GM19239 (cell line): ENCODE measurements around the gene MEIS1.

ENCODE experiments used
- DNase-seq: peaks from one replicate; pipeline ENCODE4 v3.0.0; 2011; ENCODE audit warnings: low spot score; ENCODE audit not compliant: insufficient read length
- FAIRE-seq: peaks from 2 replicates; lab custom pipeline; 2011; peaks lifted over from hg19 to GRCh38; lab: Jason Lieb, UNC

Gene MEIS1

DNA sequence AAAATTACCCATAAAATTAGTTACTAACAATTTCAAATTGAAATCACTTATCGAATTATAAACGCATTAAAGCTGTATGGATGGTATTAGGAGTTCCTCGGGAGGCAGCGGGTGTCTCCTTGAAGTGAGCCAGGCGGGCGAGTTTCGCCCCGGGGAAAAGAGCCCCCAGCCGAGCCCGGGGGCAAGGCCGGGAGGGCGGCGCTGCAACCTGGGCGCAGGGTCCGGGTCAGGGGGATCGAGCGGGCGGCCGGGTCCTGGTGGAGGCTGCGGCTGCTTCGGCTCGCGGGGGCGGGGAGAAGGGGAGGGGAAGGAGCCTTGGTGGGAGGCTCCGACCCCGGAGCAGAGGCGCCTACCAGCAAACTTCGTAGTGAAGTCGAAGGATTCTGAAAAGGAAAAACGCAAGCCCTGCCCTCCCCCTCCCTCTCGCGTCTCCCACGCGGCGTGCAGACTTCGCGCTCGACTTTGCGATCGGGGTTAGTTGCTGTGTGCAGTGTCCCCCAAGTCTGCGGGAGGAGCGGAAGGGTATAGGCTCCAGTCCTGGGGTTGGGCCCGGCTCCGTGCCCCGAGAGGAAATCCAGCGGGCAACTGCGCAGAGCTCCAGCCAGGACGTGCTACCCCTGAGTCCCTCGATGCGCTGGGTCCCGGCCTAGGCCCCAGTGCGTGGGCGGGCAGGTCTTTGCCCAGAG, 140.8 kb downstream of the MEIS1 start:
- no peak for FAIRE-seq
- no peak for DNase-seq

DNA sequence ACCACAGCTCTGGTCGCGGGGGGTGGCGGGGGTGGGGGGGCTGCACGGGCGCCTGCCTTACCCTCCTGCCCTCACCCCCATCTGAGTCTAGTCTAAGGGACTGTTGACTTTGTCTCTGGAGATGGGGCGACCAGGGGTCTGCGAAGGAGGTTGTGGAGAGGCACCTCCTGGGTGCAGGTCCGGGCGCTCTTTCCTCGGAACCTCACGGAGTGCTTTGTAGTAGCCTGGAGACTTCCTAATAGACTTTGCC, 141.3 kb downstream of the MEIS1 start:
- FAIRE-seq (no peak), DNase-seq (no peak)

DNA sequence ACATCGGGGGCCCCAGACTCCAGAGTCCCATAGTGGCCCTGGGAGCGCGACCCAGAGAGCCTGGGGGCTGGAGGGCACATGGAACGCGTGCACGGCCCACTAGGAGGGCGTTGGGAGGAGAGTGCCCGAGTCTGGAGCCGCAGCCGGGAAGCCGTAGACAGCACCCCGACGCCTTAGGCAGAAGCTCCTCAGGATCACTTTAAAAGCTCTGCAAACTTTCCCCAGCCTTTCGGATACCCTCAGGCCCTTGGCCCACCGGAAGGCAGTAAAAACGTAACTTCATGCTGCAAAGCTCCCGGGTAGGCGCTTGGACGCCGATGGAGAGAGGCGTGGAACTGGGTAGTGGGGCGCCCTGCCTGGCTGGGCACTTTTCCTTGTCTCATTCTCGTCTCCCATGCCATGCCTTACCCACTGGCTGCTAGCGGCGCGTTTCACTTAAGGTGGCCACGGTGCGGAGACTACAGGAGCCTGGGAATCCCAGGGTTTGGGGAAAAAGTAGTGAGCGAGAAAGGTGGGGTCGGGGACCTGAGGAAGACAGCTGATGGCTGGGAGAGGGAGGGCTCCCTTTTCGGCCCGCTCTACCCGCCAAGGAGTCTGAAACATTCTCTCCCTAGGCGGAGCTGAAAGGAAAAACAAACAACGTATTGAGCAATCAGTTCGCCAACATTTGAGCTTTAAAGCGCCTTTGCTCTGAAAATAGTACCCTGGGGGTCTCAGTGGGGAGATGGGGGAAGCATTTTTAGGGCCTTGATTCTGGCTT, 141.8 kb downstream of the MEIS1 start:
- FAIRE-seq (no peak), DNase-seq (no peak)

DNA sequence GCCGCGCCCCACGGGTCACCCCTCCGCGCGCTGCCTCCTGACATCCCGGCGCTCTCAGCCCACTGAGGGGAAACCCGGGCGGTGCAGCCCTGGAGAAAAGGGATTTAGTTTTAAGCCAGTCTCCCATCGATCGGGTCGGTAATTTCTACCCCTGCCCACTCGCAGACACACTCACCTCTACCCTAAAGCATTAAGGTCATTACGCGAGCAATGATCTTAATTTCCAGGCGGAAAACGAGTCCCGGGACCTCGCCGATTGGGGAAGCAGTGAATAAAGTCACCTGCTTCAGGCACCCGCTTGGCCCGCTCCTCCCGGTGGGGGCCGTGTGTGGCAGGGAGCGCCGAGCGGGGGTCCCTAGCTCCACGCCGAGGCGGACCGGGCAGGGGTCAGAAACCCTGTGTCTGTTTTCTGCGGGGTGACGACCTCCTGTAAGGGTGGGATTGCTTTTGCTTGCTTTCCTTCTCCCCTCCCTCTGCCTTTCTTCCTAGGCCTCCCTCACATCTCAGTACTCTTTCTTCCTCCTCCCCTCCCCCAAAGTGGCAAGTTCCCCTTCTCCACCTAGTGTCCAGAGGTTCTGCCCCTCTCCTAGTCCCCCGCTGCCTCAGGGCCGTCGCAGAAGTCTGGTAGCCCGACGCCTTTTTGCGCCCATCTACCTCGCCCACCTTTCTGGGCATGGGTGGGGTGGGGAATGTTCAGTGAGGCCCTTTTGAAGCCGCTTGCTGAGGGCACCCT, 142.6 kb downstream of the MEIS1 start:
- FAIRE-seq (no peak), DNase-seq (no peak)

DNA sequence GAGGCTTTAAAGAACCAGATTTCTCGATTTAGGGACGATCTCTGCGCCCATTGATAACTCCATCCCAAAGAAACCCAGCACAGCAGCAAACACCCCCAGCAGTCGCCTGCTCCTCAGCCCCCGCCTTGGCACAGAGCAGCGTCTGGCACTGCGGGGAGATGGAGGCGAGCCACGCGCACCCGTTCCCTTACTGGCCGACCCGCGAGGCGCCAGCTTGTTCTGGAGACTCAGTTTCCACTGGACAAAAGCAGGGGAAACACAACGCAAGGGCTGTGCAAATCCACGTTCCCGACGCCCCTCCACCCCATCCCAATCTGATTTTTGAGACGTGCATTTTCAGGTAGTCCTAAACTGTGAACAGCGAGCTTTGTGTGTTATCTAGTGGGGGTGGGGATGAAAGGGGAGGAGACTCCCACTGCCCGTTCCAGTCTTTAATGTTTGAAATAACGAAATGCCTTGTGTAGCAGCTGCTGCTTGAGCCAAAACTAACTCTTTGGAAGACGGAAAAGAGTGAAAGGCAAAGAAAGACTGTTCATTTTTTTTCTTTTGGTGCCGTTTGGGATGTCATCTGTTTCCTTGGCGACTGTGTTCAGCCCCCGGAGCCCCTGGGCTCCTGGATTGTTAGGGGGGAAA, 143.2 kb downstream of the MEIS1 start:
- FAIRE-seq (no peak), DNase-seq (no peak)

DNA sequence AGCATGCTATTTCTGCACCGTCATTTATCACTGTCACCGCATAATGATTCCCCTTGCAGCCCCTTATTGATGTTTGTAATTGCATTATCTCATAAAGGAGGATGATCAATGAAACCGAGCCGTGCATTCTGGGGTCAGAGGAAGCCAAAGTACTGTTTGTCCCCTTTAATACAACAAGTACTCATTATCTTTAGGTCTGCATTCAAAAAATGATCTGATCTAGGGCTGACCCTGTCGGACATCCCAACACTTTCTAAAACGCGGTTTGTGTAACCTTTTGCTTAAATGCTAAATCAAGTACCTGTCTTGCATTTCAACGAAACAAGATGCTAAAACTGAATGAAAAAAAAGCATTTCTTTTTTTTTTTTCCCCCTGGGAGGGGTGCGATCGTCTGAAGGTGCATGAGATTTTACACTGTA, 143.8 kb downstream of the MEIS1 start:
- no peak for FAIRE-seq

DNA sequence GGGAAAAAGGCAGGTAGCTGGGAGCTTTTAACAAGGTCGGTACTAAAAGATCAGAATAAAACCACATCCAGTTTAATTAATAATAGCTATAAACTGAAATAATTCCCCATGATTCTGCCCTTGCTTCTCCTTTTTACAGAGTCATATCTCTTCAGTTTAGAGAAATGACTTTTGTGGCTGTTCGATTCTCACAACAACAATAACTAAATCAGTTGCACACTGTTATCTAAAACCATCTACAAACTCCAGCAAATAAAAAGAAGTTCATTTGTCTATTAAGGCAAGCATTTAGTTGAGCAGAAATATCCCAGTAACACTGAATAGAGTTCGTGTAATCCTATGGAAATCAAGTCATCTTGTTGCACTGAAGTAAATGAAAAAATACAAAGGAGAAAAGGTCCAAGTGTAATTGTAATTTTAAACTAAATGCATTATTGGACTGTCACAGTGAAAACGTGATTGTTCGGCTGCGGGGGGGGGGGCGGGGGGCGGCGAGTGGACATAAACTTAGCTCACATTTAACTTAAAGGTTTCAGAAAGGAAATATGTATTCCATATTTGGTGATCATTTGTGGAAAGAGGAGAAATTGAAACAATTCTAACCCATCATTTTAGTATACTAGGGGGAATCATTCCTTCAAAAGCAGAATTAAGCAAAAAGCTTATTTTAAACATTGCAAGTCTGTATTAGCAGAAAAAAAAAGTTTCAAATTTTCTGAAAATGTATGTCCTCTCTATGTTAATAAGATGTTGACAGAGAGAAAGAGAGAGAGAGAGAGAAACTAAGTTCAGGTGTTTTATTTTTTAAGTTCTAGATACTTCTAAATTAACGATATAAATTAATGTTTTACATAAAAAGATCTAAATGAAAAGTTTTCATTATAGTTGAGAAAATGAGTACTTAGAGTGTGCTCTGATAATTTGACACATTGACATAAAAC, 144.5 kb downstream of the MEIS1 start:
- no peak for FAIRE-seq

More for the DNA sequence above, 143.8 kb downstream of the MEIS1 start:
- no peak for DNase-seq

DNA sequence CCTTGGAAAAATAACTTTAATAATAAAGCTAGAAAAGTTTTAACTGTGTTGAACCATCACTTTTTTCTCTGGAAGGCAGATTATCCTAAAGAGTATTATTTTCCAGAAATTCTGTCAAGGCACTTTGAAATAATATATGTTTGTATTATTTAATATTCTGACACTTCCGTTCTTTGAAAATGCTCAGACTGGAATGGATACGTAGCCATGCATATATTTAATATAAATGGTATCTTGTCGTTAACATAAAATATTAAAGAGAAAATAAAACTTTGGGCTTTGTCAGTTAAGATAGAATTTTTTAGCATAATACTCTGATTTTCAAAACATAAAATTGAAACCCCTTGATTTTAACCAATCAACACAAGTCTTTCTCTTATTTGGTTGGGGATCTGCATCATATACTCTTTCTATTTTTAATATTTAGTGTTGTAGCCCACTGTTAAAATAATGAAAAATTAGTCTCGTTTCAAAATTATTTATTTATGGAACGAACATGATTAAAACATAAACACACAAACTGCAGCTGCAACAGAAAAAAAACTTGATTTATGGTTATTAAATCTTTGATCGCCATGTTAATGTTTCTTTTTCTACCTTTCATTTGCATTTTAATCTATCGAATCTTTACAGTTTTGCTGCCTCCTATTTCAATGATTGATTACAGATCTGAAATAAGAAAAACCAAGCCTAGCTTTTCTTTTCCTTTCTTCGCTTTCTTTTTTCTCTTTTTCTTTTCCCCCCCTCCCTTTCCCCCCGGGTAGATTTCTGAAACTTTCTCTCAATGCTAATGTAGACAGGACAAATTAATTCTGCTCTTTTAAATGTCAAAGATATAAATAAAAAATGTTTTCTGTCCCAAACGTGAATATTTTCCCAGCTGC, 145.5 kb downstream of the MEIS1 start:
- DNase-seq = no peak
- no peak for FAIRE-seq

More for the DNA sequence above, 144.5 kb downstream of the MEIS1 start:
- DNase-seq = no peak

DNA sequence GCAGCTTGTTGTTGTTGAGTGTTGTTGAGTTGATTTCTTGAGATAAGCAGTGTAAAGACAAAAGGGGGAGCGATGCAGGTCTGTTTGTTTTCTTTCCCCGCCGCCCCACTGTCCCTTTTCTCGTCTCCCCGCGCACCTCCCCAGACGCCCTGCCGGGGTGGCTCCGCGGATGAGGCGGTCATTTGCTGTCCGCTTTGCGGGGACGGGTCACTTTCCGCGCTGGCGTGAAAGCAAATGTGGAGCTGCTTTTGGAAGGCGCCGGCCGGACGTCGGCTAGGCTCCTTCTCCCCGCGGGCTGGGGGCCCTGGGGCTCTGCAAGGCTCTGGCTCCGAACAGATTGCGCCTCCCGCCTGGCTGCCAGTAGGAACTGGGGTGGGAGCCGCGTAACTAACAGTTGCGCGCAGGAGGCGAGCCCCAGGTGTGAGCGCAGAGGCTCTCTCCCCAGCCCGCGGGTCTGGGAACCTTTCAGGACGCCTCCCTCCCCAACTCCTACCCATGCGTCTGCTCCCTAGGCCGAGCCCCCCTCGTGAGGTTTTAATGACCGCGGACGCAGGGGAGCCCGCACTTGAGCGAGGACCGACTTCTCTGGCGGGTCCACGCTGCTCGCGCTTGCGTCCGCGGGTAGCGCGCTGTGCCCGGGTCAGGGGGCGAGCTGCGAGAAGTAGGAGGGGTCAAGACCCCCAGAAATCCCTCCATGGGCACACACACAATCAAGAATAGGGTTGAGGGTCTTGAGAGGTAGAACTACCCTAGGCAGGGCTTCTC, 146.6 kb downstream of the MEIS1 start:
- FAIRE-seq (no peak), DNase-seq (no peak)

DNA sequence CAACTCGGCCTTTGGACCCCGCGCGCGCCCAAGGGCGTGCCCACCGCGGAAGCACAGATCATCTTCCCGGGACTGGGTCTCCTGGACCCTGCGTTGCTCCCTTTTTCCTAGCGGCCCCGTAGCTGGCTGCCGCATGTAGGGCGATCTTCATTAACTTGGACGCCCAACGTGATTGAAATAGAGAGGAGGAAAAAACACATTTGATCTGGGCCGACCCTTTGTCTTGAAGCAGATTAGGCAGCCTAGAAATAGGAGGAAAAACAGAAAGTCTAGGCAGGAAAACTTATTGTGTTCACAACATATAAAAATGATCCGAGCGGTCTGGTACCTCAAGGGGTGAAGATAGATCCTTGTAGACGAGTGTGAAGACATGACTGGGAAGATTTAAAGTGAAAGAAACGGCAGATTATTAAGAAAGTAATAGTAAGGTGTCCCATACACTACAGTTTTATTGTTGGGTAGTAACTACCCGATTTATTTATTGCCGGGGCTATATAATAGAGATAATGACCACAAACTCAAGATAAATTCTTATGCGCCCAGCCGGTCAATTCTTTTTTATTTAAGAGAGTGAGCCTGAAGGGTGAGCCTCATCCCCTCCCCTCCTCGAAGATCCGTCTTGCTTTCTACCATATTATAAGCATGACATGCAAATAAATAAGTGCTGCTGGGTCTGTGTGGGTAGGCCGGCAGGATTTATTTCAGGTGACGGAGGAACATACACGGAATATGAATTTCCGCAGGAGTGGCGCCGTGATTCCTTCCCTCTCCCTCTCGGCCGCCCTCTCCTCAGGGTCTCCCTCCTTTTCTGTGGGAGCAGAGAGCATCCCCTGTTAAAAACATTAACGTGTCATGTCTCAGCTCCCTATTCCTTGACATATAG, 147.4 kb downstream of the MEIS1 start:
- DNase-seq = no peak
- FAIRE-seq = no peak

DNA sequence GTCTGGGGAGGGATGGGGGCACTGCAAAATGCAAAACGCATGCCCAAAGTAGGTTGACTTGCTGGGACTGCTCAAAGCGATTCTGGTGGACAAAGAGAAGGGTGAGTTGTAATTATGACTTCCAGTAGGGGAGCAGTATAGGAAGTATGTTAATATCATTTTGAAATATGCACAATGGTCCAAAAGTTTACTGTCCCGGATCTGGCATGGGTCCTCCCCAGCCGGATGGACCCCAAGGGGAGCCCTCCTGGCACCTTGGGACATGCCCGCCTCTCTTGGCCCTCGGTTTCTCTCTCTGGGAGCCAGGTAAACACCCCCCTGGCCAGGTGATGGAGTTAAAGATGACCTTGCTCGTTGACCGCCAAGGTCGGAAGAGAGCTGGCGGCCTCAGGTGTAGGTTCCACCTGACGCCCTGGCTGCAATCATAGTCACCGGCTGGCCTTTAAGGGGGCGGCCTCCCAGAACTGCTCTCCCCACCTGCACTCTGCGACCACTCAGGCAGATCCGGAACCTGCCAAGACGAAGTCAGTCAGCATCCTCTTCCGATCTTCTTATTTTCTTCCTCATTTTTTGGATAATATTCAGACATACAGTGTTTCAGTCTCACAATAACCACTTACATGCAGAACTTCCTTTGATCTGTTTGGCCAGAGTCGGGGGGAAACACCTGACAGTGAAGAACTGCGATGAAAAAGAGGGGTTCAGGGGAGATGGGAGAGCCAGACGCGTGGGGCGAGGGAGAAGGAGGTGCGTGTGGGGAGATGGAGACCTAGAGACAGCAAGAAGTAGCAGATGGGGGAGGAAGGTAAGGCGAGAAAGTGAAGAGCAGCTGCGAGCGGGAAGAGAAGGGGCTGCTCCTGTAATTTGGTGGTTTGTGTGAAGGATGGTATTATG, 148.3 kb downstream of the MEIS1 start:
- no peak for DNase-seq
- FAIRE-seq = no peak

DNA sequence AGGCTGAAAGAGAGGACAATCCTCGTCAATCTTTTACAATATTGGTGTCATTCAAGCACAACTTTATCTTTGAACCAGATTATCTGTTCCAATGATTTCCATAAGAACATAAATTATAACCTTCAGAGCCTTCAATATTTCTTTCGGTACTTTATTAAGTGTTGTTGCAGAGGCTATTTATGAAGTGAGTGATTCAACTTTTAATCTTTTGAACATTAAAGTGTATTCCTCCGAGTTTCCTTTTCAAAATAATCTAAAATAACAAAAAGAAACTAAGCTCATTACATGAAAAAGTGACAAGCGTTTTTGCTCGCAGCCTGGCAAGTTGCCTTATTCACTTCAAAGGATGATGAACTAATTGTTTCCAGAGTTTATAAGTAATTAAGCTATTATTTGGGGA, 149.0 kb downstream of the MEIS1 start:
- DNase-seq (no peak), FAIRE-seq (no peak)

DNA sequence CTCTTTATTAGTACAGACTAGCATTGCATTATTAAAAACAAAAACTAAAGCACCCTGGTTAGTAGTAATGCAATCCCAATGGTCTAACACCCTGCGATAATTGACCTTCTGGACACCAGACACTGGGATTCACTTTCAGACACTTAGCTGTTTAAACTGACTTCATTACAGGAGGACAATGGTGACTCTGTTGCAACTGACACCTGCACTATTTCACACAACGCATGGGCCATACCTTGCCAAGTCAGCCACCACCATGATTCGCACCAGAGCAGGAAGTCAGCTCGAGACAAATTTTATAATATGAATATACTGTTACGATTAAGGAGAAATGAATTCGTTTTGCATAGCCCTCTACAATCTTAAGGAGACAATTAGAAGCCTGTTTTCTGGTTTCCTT, 150.7 kb downstream of the MEIS1 start:
- no peak for DNase-seq
- no peak for FAIRE-seq

DNA sequence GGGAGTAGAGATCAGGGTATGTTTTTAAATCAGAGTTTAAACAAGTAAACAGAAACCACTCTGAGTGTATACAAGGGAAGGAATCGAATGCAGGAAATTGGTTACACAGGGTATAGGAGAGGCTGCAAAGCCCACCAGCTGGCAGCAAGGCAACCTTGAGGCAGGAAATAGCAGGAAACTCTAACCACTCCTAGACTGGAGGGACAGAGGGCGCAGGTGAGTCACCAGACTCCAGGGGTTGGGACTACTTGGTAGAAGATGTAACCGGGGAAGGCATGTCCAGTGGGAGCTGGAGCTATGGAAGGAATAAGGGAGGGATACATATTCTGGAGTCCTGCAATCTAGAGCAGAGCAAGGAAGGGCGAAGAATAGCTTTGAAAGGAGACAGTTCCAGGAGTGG, 152.3 kb downstream of the MEIS1 start:
- FAIRE-seq = no peak
- no peak for DNase-seq

DNA sequence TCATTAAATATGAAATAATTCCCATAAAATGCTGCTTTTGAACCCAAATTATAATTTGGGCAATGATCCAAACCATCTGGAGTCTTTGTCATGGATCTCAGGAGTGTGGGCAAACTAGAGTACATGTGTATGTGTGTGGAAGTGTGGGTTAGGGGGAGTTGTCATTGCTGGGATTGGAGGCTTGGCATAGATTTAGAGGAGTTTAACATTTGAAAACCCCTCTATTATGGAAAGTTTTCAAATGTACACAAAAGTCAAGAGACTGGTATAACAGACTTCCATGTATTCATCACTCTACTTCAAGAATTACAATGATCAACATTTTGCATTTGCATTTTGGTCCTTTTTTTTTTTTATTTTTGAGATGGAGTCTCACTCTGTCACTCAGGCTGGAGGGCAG, 159.1 kb downstream of the MEIS1 start:
- FAIRE-seq = no peak
- DNase-seq = no peak

DNA sequence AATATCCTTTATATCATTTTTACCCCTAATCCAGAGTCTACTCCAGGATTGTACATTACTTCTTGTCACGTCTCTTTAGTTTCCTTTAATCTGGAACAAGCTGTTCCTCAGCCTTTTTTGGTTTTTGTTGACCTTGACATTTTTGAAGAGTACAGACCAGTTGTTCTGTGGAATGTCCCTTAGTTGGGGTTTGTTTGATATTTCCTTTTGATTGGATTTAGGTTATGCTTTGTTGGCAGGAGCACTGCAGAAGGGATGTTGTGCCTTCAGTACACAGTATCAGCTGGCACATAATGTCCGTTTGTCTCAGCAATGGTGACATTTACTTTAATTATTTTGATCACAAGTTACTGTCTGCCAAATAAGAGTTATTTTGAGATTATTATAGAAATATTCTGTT, 160.6 kb downstream of the MEIS1 start:
- DNase-seq (no peak), FAIRE-seq (no peak)
